ENCODE results near the gene DIO3.

The DIO3 gene

DNA sequence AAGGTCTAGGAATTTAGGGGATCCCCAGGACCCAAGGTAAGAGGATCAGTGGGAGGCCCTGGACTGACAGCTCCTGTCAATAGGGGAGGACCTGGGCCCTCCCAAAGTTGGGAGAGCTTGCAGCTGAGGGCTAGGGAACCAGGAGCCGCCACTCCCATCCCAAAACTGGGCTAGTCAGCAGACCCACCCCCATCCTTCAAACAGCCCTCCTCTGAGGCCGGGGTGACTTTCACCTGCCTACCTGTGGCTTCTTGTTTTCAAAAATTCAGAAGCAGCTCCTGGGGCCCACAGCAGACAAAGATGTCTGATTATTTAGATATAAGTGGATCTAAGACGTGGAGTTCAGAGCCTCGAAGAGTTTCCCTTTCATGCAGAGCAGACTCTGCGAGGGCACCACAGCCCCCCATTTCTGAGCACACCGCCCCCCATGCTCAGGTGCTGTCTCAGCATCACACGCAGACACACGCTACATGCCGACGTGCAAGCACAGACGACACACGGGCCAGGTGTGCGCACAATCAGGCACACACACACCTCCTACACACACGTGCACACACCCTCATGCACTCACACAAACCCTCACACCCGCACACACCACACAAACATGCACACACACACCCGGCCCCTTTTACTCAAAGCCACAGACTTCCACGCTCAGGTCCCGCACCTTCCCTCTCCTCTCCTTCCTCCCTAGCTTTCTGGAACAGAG is 21.9 kb downstream of the DIO3 start:
- no peak for DNase-seq (ENCODE audit: low read depth)

DNA sequence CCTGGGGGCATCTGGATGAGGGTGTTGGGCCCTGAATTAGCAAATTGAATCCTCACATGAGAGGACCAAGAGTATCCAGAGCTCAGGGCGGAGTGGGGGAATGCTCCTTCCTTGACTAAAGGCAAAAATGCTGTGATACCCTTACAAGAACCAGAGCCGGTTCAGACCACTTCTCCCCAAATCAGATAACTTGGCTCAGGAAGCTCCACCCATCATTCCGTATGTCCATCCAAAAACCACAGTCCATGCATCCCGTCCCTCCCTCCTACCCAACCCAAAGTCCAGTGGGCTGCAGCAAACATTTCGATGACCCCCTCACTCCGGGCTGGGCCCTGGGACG is 22.4 kb downstream of the DIO3 start:
- no peak for DNase-seq (ENCODE audit: low read depth)

DNA sequence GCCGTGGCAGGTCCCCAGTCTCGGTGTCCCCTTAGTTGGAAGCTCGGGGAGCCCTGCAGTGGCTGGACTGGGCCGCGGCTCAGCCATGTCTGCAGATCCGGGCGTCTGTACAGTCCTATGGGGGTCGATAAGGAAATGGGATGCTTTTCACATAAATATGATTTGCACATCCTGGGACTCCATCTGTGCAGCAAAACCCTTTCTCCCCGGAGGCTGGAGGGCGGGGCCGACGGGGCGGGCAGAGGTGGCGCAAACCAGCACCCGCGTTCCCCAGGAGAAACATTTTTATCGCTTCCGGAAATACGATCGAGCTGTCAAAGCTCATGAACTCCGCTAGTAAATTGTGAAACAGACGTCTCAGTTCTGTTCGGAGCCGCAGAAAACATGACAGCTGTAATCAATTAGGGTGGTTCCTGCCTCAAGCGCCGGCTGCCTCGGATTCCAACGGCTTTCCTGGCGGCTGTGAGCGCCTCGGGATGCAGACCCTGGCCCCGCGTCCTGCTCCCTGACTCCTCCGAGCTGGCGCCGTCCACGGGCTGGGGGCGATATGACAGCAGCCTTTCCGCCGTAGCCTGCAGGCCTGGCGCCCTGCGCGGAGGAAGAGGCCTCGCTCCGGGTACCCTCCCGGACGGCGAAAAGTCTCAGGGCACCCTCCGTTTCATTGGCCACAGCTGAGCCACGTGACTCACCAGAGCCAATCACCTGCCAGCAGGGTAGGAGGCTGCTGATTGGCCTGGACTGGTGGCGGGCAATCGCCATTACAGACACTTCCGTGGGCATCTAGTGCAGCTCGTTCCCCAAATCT is 23.0 kb downstream of the DIO3 start:
- peak; percentile 83 for DNase-seq (ENCODE audit: low read depth)

DNA sequence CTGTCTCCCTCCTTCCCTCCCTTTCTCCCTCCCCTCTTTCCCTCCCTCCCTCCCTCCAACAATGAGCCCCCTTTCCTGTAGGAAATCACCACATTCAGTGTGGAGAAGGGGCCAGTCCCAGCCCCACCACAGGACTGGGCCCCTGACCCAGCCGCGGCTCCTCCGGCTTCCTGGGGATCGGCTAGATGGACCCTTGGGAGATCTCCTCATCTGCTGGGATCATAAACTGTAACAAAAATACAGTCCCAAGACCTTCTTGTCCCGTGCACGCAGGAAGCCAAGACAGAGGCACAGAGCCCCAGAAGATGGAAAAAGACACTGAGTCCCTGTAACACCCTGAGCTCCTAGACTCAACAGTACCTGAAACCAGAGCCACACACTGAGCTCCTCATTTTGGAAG is 23.9 kb downstream of the DIO3 start:
- no peak for DNase-seq (ENCODE audit: low read depth)

DNA sequence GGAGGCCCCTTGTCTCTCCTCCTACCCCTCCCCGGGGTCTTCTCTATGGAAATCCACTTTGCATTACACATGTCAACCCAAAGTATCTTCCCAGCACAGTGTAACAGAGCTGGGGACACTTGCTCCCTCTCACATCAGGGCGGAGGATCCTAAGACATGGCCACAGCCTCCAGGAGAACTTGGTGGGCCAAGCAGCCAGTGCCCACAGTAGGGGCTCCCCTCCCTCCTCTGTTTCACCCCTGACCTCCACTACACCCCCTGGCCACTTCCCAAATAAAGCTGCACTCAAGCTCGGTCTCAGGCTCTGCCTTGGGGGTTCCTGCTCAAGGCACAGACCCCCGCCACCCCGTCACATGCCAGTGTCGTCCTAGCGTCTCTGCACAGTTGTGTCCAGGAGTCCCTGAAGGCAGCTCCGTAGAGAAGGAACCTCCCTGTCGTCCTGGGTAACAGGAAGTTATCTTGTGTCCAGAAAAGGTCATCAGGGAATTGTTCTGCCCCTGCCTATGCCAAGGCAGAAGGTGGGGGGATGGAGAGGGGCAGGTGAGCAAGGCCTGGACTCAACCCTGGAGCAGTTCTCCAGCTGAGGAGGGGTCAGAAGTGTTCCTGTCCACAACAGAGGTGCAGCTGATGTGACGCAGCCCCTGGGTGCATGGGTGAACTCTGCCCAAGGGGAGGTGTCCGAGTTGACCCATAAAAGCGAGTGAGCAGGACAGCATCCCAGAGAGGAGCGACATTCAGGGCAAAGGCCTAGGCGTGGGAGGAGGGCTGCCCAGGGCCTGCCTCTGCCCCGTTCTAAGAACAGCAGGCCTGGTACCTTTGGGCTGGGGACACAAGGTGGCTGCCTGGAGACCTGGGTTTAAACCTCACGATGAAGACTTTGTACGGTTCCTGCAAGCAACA is 25.5 kb downstream of the DIO3 start:
- no peak for DNase-seq (ENCODE audit: low read depth)

DNA sequence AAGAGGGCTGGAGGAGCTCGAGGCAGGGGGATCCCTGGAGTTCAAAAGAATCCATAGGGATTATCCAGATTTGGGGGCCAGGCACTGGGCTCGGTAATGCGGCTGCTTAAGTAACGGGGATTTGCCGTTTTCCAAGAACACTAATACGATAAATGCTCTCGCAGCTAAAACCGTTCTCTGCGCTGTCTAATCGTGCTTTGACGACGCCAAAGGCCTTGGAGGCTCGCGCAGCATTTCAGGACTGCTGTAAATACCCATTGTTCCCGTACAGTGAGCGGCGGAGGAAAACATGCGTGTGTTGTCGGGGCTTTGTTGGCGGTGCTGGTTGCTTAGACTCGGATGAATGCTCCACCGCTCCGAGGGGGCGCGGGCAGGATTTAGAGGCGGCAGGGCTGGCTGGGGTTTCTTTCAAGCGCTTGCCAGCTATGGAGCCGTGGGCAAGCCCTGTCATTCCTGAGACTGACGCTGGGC is 26.2 kb downstream of the DIO3 start:
- DNase-seq (ENCODE audit: low read depth): no peak

DNA sequence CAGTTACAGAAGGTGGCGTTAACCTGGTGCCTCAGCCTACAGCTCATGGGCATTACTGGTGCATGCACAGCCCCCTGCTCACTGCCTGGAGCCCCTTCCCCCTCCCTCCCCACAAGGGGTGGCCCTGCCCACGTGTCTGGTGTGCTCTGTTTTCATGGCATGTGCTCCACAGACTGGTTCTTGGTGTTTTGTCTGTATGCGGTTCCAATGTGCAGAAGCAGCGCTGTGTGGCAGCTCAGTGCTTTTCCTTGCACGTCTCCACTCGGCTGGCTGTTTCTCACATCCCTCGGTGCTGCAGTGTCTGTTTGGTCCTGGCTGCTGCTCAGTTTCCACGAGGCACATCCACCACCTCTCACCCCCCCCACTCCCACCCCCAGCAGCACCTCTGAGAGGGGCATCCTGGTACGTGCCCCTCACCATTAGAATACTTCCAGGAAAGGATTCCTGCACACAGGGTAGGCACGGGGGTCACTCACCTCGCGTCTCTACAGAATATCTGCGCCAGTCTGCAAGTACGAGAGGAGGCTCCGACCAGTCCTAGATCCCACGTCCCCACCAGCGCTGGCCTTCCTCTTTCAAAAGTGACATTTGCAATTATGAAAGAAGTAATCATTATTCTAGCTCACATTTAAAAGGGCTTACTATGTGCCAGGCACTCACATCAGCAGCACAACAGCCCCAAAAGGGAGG is 27.1 kb downstream of the DIO3 start:
- DNase-seq (ENCODE audit: low read depth): no peak

DNA sequence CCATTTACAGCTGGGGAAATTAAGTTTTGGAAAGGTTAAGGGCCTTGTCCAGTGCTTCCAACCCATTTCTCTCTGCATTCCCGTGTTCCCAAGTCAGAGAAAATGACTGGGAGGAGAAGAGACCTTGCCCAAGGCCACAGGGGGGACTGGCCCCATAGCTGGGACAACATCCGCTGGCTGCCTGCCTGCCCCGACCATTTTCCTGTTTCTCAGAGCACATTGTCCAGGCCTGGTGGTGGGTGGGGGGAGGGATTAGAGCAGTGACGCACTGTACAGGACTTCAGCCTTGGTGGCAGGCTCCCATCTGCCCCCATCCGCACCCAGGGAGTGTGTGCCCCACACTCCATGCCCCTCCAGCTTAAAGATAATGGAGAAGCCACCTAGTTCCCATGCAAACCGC is 27.7 kb downstream of the DIO3 start:
- DNase-seq (ENCODE audit: low read depth): no peak

DNA sequence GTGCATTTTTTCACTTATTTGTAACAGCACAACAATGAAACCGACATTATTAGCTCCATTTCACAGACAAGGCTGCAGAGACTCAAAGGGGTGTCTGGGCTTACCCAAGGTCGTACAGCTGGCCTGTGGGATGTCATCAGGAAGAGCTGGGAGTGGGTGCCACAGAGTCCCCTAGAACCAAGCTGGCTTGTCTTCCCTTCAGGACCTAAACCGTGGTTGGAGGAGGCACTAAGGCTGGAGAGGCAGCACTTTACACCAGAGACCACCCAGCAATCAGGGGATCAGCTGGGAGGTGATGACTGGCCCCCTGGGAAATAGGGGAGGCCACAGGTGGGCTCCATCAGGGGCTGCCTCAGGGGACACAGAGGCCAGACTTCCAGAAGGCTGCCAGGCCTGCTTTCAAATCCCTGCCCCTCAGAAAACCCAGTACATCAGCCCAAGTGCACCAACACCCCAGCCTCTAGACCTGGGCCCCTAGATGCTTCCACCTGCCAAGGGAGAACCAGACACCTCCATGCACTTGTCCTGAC is 28.3 kb downstream of the DIO3 start:
- no peak for DNase-seq (ENCODE audit: low read depth)

DNA sequence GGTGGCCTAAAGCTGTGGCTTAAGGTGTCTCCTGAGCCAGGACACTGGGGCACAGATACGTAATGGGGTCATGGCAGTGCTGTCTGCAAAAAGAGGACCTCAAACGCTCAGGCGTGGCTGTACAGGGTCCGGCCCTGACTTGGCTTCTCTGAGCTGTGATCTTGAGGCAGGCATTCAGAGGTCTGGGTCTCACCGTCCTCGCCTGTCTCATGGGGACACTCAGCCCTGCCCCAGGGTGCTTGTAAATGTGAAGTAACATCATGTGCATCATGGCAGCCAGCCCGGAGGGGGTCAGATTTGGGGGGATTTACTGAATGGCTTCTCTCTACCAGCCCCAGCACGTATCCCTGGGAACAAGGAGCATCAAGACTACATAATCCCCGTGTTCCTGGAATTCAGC is 28.8 kb downstream of the DIO3 start:
- DNase-seq (ENCODE audit: low read depth): no peak

DNA sequence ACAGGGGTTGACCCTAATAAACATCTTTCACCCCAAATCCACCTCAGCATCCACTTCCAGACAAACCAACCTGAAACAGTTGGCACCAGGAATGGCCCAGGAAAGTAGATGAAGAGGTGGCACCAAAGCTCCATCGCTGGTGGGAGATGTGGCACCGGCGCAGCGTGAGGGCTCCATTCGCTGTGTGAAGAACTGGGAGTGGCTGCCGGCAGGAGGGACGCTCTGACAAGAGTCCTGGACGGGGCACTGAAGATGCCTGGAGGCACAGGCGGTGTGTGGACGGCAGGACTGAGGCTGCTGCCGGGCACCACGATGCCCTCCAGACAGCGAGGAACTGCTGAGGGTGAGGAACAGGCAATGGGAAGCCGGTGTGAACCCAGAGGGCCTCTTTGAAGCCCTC is 29.3 kb downstream of the DIO3 start:
- DNase-seq (ENCODE audit: low read depth): no peak

DNA sequence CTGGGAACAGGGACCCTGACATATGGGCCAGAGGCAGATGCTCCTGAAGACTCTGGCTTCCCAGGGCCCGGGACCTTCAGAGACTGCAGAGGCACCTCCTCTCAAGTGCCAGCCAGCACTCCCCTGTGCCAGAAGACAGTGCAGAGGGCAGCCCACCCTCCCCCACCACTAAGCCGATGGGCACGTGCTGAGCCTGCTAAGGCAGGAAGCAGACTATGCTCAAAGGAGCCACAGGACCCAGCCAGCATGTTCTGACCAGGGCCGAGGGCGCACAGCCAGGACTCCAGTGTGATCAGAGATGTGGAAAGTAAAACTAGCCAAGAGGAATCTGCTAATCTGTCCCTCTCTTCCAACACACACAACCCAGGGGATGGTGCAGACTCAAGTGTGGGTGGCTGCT is 29.8 kb downstream of the DIO3 start:
- no peak for DNase-seq (ENCODE audit: low read depth)

DNA sequence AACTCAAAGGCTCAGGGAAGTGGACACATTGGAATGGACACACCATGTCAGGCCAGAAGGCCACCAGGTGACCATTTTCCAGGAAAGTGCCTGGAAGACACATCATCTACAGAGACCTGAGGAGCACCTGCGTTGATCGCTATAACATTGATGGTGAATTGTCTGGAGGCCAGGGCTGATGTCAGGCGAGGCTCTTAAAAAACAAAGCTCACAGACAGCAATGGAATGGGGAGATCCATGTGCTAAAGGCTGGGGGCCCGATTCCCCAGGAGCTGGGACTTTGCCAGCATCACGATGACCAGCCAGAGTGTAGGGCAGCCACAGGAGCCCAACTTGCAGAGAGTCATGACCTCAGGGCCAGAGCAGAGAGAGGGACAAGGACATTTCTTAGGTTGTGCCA is 30.3 kb downstream of the DIO3 start:
- no peak for DNase-seq (ENCODE audit: low read depth)

DNA sequence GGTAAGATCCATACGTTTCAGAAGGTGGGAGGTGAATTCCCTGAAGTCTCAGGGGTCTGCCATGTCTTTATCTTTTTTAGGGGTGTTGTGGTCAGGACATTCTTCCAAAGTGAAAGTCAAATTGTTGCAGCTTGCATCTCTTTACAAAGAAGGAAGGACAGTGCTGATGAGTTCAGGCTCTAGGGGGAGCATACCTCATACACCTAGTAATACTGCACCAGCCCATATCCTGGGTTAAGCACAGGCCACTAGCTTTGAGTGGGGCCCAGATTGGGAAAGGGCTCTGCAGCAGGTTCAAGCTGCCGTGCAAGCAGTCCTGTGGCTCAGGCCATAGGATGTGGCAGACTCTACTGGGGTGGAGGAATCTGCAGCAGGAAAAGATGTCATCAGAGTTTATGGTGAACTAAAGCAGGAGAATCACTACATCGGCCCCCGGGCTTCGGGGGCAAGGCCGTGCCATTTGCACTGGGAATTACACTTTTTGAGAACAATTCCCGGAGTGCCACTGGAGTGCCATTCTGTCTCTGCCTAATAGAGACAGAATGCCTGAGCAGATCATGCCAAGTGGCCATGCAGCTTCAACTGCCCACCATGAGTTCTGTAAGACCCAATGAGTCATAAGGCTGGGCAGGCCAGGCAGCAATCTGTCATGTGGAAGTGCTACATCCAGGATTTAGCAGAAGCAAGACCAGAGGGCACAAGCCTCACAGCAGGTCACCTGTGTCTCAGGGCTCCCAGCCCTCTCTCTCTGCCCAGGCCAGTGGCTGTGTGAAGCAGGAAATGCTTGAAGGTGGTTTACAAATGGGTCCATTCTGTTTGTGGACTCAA is 32.3 kb downstream of the DIO3 start:
- no peak for DNase-seq (ENCODE audit: low read depth)

DNA sequence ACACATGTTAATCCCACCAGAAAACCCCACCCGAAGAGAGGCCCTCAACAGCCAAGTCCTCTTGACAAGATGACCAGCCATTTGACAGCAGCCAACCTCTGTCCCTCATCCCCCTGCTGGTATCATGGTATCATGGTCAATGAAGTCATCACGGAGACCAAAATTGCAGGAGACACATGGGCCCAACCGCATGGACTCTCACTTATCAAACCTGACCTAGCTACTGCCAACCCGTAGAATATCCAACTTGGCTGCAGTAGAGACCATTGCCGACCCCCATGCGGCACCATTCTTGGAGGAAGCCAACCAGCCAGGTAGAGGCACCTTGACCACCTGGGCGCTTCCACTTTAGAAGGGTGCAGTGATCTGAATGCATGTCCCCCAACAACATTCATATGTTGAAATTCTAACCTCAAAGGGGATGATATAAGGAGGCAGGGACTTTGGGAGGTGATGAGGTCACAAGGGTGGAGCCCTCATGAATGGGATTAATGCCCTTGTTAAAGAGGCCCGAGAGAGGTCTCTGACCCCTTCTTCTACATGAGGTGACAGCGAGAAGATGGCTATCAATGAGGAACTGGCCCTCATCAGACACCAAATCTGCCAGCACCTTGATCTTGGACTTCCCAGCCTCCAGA is 33.3 kb downstream of the DIO3 start:
- no peak for DNase-seq (ENCODE audit: low read depth)

DNA sequence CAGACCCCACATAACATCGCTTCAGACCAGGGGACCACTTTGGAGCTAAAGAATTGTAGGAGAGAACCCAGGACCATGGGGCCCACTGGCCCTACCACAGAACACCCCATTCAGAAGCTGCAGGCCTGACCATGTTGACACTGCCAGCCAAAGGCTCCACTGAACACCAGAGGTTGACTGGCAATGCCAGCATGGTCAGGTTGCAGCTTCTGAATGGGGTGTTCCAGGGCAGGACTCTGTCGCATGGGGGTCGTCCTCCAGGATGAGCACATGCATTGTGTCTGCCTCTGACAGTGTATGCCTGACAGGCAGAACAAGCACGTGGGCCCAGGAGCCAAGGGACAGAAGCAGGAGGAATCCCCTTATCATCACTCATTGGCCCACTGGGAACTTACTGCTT is 34.1 kb downstream of the DIO3 start:
- DNase-seq (ENCODE audit: low read depth): no peak

DNA sequence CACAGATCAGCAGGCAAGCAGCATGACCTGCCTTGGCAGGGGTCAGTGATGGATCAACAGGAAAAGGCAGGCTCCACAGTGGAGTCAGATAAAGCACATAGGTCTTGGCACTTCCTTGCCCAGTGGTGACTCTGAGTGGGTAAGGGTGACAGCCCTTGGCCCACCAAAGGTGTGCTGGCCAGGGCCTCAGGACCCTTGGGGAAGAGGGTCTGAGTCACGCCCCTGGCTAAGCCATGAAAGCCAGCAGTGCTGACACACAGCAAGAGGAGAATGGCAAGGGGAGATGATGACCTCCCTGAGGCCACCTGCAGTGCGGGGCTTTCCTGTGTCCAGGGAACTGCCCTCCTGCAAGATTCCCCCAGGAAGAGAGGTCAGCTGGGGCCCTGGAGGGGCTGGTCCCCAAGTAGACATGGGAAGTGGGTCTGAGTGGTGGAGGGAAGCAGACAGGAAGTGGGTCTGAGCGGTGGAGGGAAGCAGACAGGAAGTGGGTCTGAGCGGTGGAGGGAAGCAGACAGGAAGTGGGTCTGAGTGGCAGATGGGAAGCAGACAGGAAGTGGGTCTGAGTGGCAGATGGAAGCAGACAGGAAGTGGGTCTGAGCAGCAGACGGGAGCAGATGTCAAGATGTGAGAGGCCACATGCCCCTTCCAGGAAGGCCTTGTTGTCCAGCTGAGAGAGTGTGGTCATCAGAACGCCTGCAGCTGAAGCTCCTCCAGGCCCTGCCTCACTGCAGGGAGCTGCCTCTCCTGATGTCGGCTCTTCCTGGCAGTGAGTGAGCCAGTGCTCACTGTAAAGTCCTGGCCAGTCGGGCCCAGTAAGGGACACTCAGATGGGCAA is 34.8 kb downstream of the DIO3 start:
- no peak for DNase-seq (ENCODE audit: low read depth)

DNA sequence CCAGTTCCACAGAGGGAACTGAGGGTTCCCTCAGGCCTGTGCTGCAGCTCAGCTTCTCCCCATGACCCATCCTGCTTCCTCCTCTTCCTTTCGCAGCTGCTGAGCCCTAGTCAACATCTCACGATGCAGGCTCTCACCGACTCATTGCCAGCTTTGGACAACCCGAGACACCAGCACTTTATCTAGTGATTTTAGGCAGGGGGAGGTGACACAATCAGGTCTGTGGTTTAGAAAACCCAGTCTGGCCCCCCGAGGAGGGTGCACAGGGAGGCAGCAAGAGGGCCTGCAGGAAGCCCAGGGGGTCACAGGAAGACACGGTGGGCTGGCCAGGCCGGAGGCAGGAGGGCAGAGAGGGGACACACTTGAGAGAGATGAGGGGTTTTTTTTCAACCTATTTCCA is 35.4 kb downstream of the DIO3 start:
- DNase-seq (ENCODE audit: low read depth): no peak

DNA sequence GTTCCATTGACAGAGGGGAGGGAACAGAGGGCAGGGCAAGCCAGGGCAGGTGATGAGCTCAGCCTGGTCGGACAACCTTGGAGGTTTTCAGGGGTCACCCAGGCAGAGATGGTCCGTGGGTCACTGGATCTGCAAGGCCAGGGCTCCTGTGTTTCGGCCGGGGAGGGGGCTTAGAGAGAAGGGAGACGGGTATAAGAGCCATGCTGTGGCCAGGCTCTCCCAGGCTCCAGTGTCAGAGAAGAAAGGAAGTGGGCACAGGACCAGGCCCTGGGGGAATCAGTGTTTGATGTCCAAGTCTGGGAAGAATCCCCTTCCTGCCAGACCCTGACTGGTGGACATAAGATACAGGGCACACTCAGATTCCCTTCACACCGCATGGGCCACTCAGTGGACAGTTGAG is 36.9 kb downstream of the DIO3 start:
- no peak for DNase-seq (ENCODE audit: low read depth)
